ENCODE results near the gene SIPA1L3. TPM values are rescaled to one million over a fixed set of nuclear protein-coding genes. Genes with fewer than 3 reads are reported as not detected.
A peak's percentile ranks its signal among the peaks of the same experiment; 100 is the strongest.
"Not testable (repeated sequence)": the region's sequence is repeated elsewhere in the genome, so short reads cannot be mapped to it uniquely, and the experiment has no call there.

SIPA1L3 gene
- total and polyA plus RNA-seq, 8 donors = 2.9 to 211 (median 24.3) TPM

DNA sequence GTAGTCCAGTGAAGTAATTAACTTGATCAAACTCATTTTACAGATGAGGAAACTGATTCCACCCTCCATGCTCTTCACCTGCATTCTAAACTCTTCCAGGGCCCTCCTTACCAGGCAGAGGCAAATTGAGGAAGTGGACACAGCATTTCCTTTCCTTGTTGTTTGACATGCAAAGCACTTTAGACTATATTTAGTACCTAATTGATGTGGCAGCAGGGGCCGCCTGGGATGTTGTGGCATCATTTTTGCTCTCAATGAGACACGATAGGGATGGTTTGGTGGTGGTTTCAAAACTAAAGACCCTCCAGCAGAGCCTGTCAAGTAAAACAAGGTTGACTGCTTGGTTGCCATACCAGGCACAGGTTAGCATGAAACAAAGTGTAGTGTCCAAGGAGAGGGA lies 7.9 kb downstream of the SIPA1L3 start:
- no peaks in the 10 kb centered on the region for H3K9me3 ChIP-seq
- DNase-seq = no peak
- H3K4me3 ChIP-seq = no peak overlapping the region
- TF ChIP-seq POLR2AphosphoS5 (IDR thresholded peaks at IDR 0.05) = no peak
- no peak for TF ChIP-seq EP300 (IDR thresholded peaks at IDR 0.05)
- TF ChIP-seq, protein P1, sequence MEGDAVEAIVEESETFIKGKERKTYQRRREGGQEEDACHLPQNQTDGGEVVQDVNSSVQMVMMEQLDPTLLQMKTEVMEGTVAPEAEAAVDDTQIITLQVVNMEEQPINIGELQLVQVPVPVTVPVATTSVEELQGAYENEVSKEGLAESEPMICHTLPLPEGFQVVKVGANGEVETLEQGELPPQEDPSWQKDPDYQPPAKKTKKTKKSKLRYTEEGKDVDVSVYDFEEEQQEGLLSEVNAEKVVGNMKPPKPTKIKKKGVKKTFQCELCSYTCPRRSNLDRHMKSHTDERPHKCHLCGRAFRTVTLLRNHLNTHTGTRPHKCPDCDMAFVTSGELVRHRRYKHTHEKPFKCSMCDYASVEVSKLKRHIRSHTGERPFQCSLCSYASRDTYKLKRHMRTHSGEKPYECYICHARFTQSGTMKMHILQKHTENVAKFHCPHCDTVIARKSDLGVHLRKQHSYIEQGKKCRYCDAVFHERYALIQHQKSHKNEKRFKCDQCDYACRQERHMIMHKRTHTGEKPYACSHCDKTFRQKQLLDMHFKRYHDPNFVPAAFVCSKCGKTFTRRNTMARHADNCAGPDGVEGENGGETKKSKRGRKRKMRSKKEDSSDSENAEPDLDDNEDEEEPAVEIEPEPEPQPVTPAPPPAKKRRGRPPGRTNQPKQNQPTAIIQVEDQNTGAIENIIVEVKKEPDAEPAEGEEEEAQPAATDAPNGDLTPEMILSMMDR (IDR thresholded peaks at IDR 0.05) = no peak
- TF ChIP-seq POLR2A (IDR thresholded peaks at IDR 0.05) = no peak
- intact Hi-C loops (cut with DNase I; ENCODE audit: low total_unique reads) = no loop called here
- no peaks in the 10 kb centered on the region for H3K27me3 ChIP-seq
- peaks cover 0 to 8% (median 1%) of the 10 kb centered on the region in 4 donors for H3K36me3 ChIP-seq
- peaks cover 0 to 18% (median 2%) of the 10 kb centered on the region in 4 donors for H3K4me1 ChIP-seq
- 49 to 80% (median 60%) methylated on average over 2 of the region's 2 CpGs for WGBS, 5 donors
- no peak overlapping the region for H3K27ac ChIP-seq

DNA sequence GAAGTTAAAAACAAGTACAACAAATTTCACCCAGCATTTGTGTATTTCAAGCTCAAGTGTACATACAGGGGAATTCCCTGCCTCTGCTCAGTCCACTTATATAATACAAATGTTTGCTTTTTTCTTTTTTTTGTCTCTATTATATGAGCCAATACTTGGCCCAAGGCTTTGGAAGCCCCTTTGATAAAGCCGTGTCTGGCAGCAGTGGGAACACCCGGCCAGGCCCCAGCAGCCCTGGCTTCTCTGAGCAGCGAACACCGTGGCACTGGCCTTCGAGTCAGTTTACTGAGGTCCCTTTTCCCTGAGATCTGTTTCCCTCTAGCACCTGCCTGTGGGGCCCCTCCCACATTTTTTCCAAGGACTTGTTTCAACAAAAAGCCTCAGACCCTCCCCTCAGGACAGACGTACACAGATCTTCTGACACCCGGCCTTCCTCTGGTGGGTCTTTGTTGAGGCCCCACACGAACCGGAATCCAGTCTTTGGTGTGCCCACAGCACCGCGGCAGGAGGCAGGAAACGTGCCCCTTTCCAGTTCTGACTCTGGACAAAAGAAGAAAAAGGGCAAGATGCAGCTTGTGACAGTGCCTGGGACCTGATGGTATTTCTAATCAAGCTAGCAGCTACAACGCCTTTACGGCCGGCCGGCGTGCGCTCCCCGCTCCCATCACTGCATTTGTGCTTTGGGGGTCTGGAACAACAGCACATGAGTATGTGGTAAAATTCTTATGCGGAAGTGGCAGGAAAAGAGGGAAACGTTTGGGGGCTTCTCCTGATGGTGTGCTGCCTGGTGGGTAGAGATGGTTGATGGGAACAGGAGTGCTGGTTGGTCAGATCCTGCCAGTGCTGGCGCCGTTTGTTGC lies 13.8 kb downstream of the SIPA1L3 start:
- peak; percentile 47 to 57 for DNase-seq
- Histone ChIP-seq H3K36me3 (peaks cover 0 to 23% (median 3%) of the 10 kb centered on the region in 4 donors), H3K9me3 (no peaks in the 10 kb centered on the region), H3K27me3 (no peaks in the 10 kb centered on the region), H3K4me3 (no peak overlapping the region), H3K4me1 (peaks cover 0 to 19% (median 9%) of the 10 kb centered on the region in 4 donors), H3K27ac (peak overlapping the region in 1 of 5 donors; percentile 16)
- intact Hi-C loops (cut with DNase I; ENCODE audit: low total_unique reads) = no loop called here
- 53 to 65% (median 57%) methylated on average over 20 to 23 of the region's 23 CpGs for WGBS, 5 donors
- no peak for TF ChIP-seq POLR2AphosphoS5 (IDR thresholded peaks at IDR 0.05)
- TF ChIP-seq, protein P1 (IDR thresholded peaks at IDR 0.05) = no peak
- TF ChIP-seq POLR2A (IDR thresholded peaks at IDR 0.05) = no peak
- no peak for TF ChIP-seq EP300 (IDR thresholded peaks at IDR 0.05)

DNA sequence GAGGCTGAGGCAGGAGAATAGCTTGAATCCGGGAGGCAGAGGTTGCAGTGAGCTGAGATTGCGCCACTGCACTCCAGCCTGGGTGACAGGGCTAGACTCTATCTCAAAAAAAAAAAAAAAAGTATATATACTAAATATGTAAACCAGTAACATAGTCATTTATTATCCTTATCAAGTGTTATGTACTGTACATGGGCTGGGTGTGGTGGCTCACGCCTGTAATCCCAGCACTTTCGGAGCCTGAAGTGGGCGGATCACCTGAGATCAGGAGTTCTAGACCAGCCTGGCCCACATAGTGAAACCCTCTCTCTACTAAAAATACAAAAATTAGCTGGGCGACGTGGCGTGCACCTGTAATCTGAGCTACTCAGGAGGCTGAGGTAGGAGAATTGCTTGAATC lies 17.6 kb downstream of the SIPA1L3 start:
- intact Hi-C loops (cut with DNase I; ENCODE audit: low total_unique reads); H3K4me3 ChIP-seq; H3K27me3 ChIP-seq; H3K9me3 ChIP-seq: not testable (repeated sequence)
- peak in 1 of 3 donors; percentile 31 for TF ChIP-seq POLR2AphosphoS5 (IDR thresholded peaks at IDR 0.05)
- peaks cover 0 to 15% (median 2%) of the 10 kb centered on the region in 4 donors for H3K36me3 ChIP-seq
- DNase-seq = peak; percentile 49 to 60
- peaks cover 0 to 35% (median 17%) of the 10 kb centered on the region in 4 donors for H3K4me1 ChIP-seq
- H3K27ac ChIP-seq = peak overlapping the region in 1 of 5 donors; percentile 27
- WGBS, 5 donors = 61 to 77% (median 71%) methylated on average over 8 of the region's 8 CpGs

DNA sequence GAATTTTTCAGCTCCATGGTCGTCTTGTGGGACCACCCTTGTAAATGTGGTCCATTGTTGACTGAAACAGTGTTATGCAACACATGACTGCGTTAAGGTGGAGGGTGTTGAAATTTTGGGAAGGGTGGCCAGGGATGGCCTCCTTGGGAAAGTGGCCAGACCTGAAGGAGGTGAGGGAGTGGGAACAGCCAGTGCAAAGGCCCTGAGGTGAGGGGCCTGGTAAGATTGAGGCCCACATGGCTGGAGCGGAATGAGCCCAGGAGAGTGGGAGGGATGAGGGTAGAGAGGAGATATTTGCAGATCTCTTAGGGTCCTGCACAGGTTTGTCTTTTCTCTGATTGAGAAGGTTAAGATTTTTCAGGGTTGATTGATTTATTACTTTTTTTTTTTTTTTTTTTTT lies 18.2 kb downstream of the SIPA1L3 start:
- TF ChIP-seq, protein P1 (IDR thresholded peaks at IDR 0.05) = no peak
- TF ChIP-seq POLR2AphosphoS5 (IDR thresholded peaks at IDR 0.05) (no peak), EP300 (IDR thresholded peaks at IDR 0.05) (no peak), POLR2A (IDR thresholded peaks at IDR 0.05) (no peak)
- H3K4me1 ChIP-seq = peaks cover 0 to 36% (median 18%) of the 10 kb centered on the region in 4 donors
- peaks cover 0 to 15% (median 2%) of the 10 kb centered on the region in 4 donors for H3K36me3 ChIP-seq
- H3K27me3 ChIP-seq = no peaks in the 10 kb centered on the region
- intact Hi-C loops (cut with DNase I; ENCODE audit: low total_unique reads) = no loop called here
- H3K27ac ChIP-seq = no peak overlapping the region
- H3K4me3 ChIP-seq = no peak overlapping the region
- WGBS, 5 donors = 91 to 96% (median 94%) methylated on average over 3 of the region's 3 CpGs
- no peaks in the 10 kb centered on the region for H3K9me3 ChIP-seq
- DNase-seq = no peak
